Muscle of leg (tissue), 16 donors: ENCODE data around the gene CACNA1H. TPM values are rescaled to one million over a fixed set of nuclear protein-coding genes. Genes with fewer than 3 reads are reported as not detected.

Experiments
- DNase-seq: peaks from one replicate; pipeline ENCODE4 v3.0.0; 2013
- H3K27ac ChIP-seq: one replicate; pipeline ENCODE4 v1.5.1; 2013; ENCODE audit warnings: mild to moderate bottlenecking, low read length, control low read depth
- H3K27me3 ChIP-seq: one replicate; pipeline ENCODE4 v1.6.1; 2013; ENCODE audit warnings: low read length; ENCODE audit not compliant: control insufficient read depth, insufficient read depth
- H3K36me3 ChIP-seq: one replicate; pipeline ENCODE4 v1.6.1; 2013; ENCODE audit warnings: low read length; ENCODE audit not compliant: control insufficient read depth, insufficient read depth
- H3K4me1 ChIP-seq: one replicate; pipeline ENCODE4 v1.6.1; 2013; ENCODE audit warnings: low read length; ENCODE audit not compliant: control insufficient read depth, insufficient read depth
- H3K4me3 ChIP-seq: one replicate; pipeline ENCODE4 v1.5.1; 2013; ENCODE audit warnings: low read length, control low read depth
- H3K9me3 ChIP-seq: replicated peaks from 2 replicates; pipeline ENCODE4 v1.6.1; 2013; ENCODE audit warnings: low read depth, low read length; ENCODE audit not compliant: control insufficient read depth
- WGBS: methylation state at CpG from one replicate; pipeline ENCODE4 v1.1.5; 2013; ENCODE audit warnings: missing lambda C conversion rate; ENCODE audit not compliant: insufficient coverage; 5-methylcytosine and 5-hydroxymethylcytosine counted together
- long read RNA-seq, 11 donors: transcript quantifications; one replicate each; lab custom pipeline, GENCODE V29; 2026
- polyA plus RNA-seq, 8 donors: library from polyadenylated mRNA; unstranded; fragments of 120-200 nt; gene quantifications; one replicate each; pipeline versions ENCODE4 v1.2.1 to v1.2.3, GENCODE V29; 2013; ENCODE audit warnings: inconsistent platforms in 1 of 8, low replicate concordance in 1 of 8; ENCODE audit not compliant: insufficient read length in 8 of 8, insufficient read depth in 1 of 8
- total RNA-seq: library from RNA; stranded (reverse); fragments of 120-200 nt; gene quantifications from one replicate; pipeline ENCODE4 v1.2.4, GENCODE V29; 2013

The CACNA1H gene
- total RNA-seq = 20.7 TPM
- 10 to 100 TPM; 35.3 to 56.0 (median 40.0) TPM for polyA plus RNA-seq
- long read RNA-seq, donor 1, partial matches to known transcripts = 8 of 8 reads
- long read RNA-seq, donor 1, other reads (novel, unspliced or antisense) = 0 of 8 reads
- long read RNA-seq, donor 2 = 0 reads
- long read RNA-seq, donor 3, partial matches to known transcripts = 13 of 13 reads
- long read RNA-seq, donor 3, other reads (novel, unspliced or antisense) = 0 of 13 reads
- long read RNA-seq, donor 4, partial matches to known transcripts = 15 of 15 reads
- long read RNA-seq, donor 4, other reads (novel, unspliced or antisense) = 0 of 15 reads
- long read RNA-seq, donor 5, partial matches to known transcripts = 5 of 5 reads
- long read RNA-seq, donor 5, other reads (novel, unspliced or antisense) = 0 of 5 reads
- long read RNA-seq, donor 6 = 0 reads
- long read RNA-seq, donor 7, partial matches to known transcripts = 0 of 1 reads
- long read RNA-seq, donor 7, other reads (novel, unspliced or antisense) = 0 of 1 reads
- long read RNA-seq, donor 8 = 0 reads
- long read RNA-seq, donor 9 = 0 reads
- long read RNA-seq, donor 10 = 0 reads
- long read RNA-seq, donor 11, full-length matches to known transcripts = 1 of 1 reads
- long read RNA-seq, donor 11, partial matches to known transcripts = 0 of 1 reads
- long read RNA-seq, donor 11, other reads (novel, unspliced or antisense) = 0 of 1 reads

GRCh38 chr16:1152651-1153259 is at the start of gene CACNA1H:
Gene CACNA1H, plus strand, starts transcription at chr16:1153106. Its CDS starts 632 bp downstream, at chr16:1153738.
- peak; percentile 50 for DNase-seq
- H3K27me3 ChIP-seq = peaks cover 64% of the 10 kb centered on the region
- no peaks in the 10 kb centered on the region for H3K36me3 ChIP-seq
- 1% methylated on average over 33 of the region's 98 CpGs for WGBS
- H3K9me3 ChIP-seq = no peaks in the 10 kb centered on the region
- H3K4me3 ChIP-seq = peak within 1 kb of the TSS; percentile 47
- H3K27ac ChIP-seq = no peak within 1 kb of the TSS
- H3K4me1 ChIP-seq = peaks cover 58% of the 10 kb centered on the region

GRCh38 chr16:1103636-1103980 is 49.3 kb upstream of the CACNA1H start:
- WGBS = 8% methylated on average over 10 of the region's 11 CpGs
- Histone ChIP-seq H3K4me3 (no peak overlapping the region), H3K27me3 (peaks cover 58% of the 10 kb centered on the region), H3K36me3 (no peaks in the 10 kb centered on the region), H3K9me3 (no peaks in the 10 kb centered on the region), H3K4me1 (peaks cover 18% of the 10 kb centered on the region), H3K27ac (no peak overlapping the region)
- DNase-seq = peak; percentile 29

- H3K4me1 ChIP-seq = peaks cover 27% of the 10 kb centered on the region
- DNase-seq = peak; percentile 59
- WGBS = 35% methylated on average over 23 of the region's 26 CpGs
- H3K9me3 ChIP-seq = no peaks in the 10 kb centered on the region
- H3K27me3 ChIP-seq = peaks cover 62% of the 10 kb centered on the region
- no peaks in the 10 kb centered on the region for H3K36me3 ChIP-seq
- no peak overlapping the region for H3K27ac ChIP-seq
- H3K4me3 ChIP-seq = no peak overlapping the region
Observed at GRCh38 chr16:1105888-1106620, 46.9 kb upstream of the CACNA1H start.

- Histone ChIP-seq H3K9me3 (no peaks in the 10 kb centered on the region), H3K27me3 (peaks cover 63% of the 10 kb centered on the region), H3K4me3 (no peak overlapping the region), H3K4me1 (peaks cover 27% of the 10 kb centered on the region), H3K27ac (no peak overlapping the region), H3K36me3 (no peaks in the 10 kb centered on the region)
- DNase-seq = no peak
- WGBS = 73% methylated on average over 16 of the region's 16 CpGs
Observed at GRCh38 chr16:1106659-1107058, 46.2 kb upstream of the CACNA1H start.

- no peak for DNase-seq
- Histone ChIP-seq H3K36me3 (no peaks in the 10 kb centered on the region), H3K27me3 (peaks cover 67% of the 10 kb centered on the region), H3K4me1 (peaks cover 27% of the 10 kb centered on the region), H3K9me3 (no peaks in the 10 kb centered on the region), H3K4me3 (no peak overlapping the region), H3K27ac (no peak overlapping the region)
- WGBS = 76% methylated on average over 22 of the region's 22 CpGs
Observed at GRCh38 chr16:1107141-1107540, 45.8 kb upstream of the CACNA1H start.

- no peak overlapping the region for H3K4me3 ChIP-seq
- WGBS = 66% methylated on average over 10 of the region's 12 CpGs
Observed at GRCh38 chr16:1107731-1108130, 45.2 kb upstream of the CACNA1H start.

GRCh38 chr16:1108299-1109252 is 44.3 kb upstream of the CACNA1H start:
- H3K9me3 ChIP-seq = no peaks in the 10 kb centered on the region
- WGBS = 41% methylated on average over 35 of the region's 42 CpGs
- H3K4me3 ChIP-seq = no peak overlapping the region
- H3K27me3 ChIP-seq = peaks cover 78% of the 10 kb centered on the region
- peak; percentile 60 for DNase-seq
- no peak overlapping the region for H3K27ac ChIP-seq
- peaks cover 20% of the 10 kb centered on the region for H3K4me1 ChIP-seq
- no peaks in the 10 kb centered on the region for H3K36me3 ChIP-seq

More at GRCh38 chr16:1107731-1108130, 45.2 kb upstream of the CACNA1H start:
- H3K36me3 ChIP-seq = no peaks in the 10 kb centered on the region
- peaks cover 27% of the 10 kb centered on the region for H3K4me1 ChIP-seq
- H3K27me3 ChIP-seq = peaks cover 73% of the 10 kb centered on the region
- DNase-seq = no peak
- H3K27ac ChIP-seq = no peak overlapping the region
- H3K9me3 ChIP-seq = no peaks in the 10 kb centered on the region

GRCh38 chr16:1109648-1110047 is 43.3 kb upstream of the CACNA1H start:
- peaks cover 18% of the 10 kb centered on the region for H3K4me1 ChIP-seq
- no peak for DNase-seq
- 29% methylated on average over 17 of the region's 19 CpGs for WGBS
- H3K9me3 ChIP-seq = no peaks in the 10 kb centered on the region
- no peak overlapping the region for H3K4me3 ChIP-seq
- peaks cover 68% of the 10 kb centered on the region for H3K27me3 ChIP-seq
- H3K27ac ChIP-seq = no peak overlapping the region
- H3K36me3 ChIP-seq = no peaks in the 10 kb centered on the region

- Histone ChIP-seq H3K36me3 (no peaks in the 10 kb centered on the region), H3K9me3 (no peaks in the 10 kb centered on the region), H3K4me3 (no peak overlapping the region), H3K4me1 (peaks cover 29% of the 10 kb centered on the region), H3K27me3 (peaks cover 58% of the 10 kb centered on the region), H3K27ac (no peak overlapping the region)
- DNase-seq = no peak
- 56% methylated on average over 24 of the region's 26 CpGs for WGBS
Observed at GRCh38 chr16:1112506-1113184, 40.3 kb upstream of the CACNA1H start.
